Keratinocyte (primary cell): Measurements from ENCODE around the gene CADM2. TPM values are rescaled to one million over a fixed set of nuclear protein-coding genes. Genes with fewer than 3 reads are reported as not detected.

ENCODE experiments used
- DNase-seq: peaks from one replicate; pipeline ENCODE4 v3.0.0-alpha.2; 2011; ENCODE audit warnings: low read depth, missing footprints, low spot score
- FAIRE-seq: peaks from 2 replicates; lab custom pipeline; 2011; peaks lifted over from hg19 to GRCh38; lab: Jason Lieb, UNC
- H2AFZ ChIP-seq: 2 replicates; pipeline ENCODE4 v1.6.0; 2012; ENCODE audit warnings: low read length, control low read depth, inconsistent platforms; ENCODE audit not compliant: control insufficient read depth
- H3K27ac ChIP-seq: 2 replicates; pipeline ENCODE4 v1.5.1; 2011; ENCODE audit warnings: low read length; ENCODE audit not compliant: control insufficient read depth, insufficient read depth
- H3K27me3 ChIP-seq: 3 replicates; pipeline ENCODE4 v1.6.0; 2011; ENCODE audit warnings: low read length; ENCODE audit not compliant: control insufficient read depth, insufficient read depth; ENCODE audit errors: extremely low read depth
- H3K36me3 ChIP-seq, 2 experiments: 2 replicates in 1 of 2; 3 replicates in 1 of 2; pipeline ENCODE4 v1.5.1; 2011; ENCODE audit warnings: low read length in 2 of 2, mild to moderate bottlenecking in 1 of 2; ENCODE audit not compliant: control insufficient read depth in 2 of 2, insufficient read depth in 2 of 2; ENCODE audit errors: extremely low read depth in 1 of 2
- H3K4me1 ChIP-seq: 3 replicates; pipeline ENCODE4 v1.5.1; 2011; ENCODE audit warnings: low read length; ENCODE audit not compliant: control insufficient read depth, insufficient read depth; ENCODE audit errors: extremely low read depth
- H3K4me2 ChIP-seq: 3 replicates; pipeline ENCODE4 v1.6.0; 2011; ENCODE audit warnings: low read depth, low read length; ENCODE audit not compliant: control insufficient read depth, insufficient read depth; ENCODE audit errors: extremely low read depth
- H3K4me3 ChIP-seq, 3 experiments: fragments of 200-600 bp in 1 of 3; sonication (generic) in 1 of 3; 2 replicates in 2 of 3; 3 replicates in 1 of 3; pipeline ENCODE4 v1.5.1; 2011 to 2016; ENCODE audit warnings: low read length in 3 of 3, mild to moderate bottlenecking in 3 of 3, control low read depth in 2 of 3, inconsistent platforms in 1 of 3, low read depth in 1 of 3, mixed read lengths in 1 of 3, mixed run types in 1 of 3, moderate library complexity in 1 of 3; ENCODE audit not compliant: control insufficient read depth in 2 of 3, insufficient read depth in 2 of 3; ENCODE audit errors: extremely low read depth in 1 of 3
- H3K79me2 ChIP-seq: 2 replicates; pipeline ENCODE4 v1.6.0; 2012; ENCODE audit warnings: low read length; ENCODE audit not compliant: control insufficient read depth, insufficient read depth
- H3K9ac ChIP-seq: 3 replicates; pipeline ENCODE4 v1.6.0; 2011; ENCODE audit warnings: low read length; ENCODE audit not compliant: control insufficient read depth, insufficient read depth; ENCODE audit errors: extremely low read depth
- H3K9me1 ChIP-seq: 3 replicates; pipeline ENCODE4 v1.6.0; 2011; ENCODE audit warnings: low read length; ENCODE audit not compliant: control insufficient read depth, insufficient read depth; ENCODE audit errors: extremely low read depth
- H3K9me3 ChIP-seq: 2 replicates; pipeline ENCODE4 v1.5.1; 2012; ENCODE audit warnings: low read depth, low read length; ENCODE audit not compliant: control insufficient read depth
- H4K20me1 ChIP-seq: 3 replicates; pipeline ENCODE4 v1.6.0; 2011; ENCODE audit warnings: low read length; ENCODE audit not compliant: control insufficient read depth, insufficient read depth; ENCODE audit errors: extremely low read depth
- EZH2 ChIP-seq: IDR thresholded peaks from one replicate; pipeline ENCODE4 v1.6.1; 2012; ENCODE audit warnings: inconsistent platforms, mild to moderate bottlenecking, low read length, moderate library complexity
- dilution Hi-C: fragments of 300-500 bp; cut with MboI; formaldehyde crosslinking; loops from one replicate; pipeline ENCODE4 v1.7.0; 2020; ENCODE audit warnings: low sequenced_read_pairs; ENCODE audit not compliant: extremely low pct_ligation_motif_present
- polyA plus RNA-seq, 5 experiments: library from polyadenylated mRNA; depleted of rRNA in 3 of 5; stranded (reverse) in 3 of 5; stranded (forward) in 1 of 5; unstranded in 1 of 5; fragments of >200 nt; gene quantifications; 1 replicate in 1 of 5; 2 replicates in 3 of 5; 3 replicates in 1 of 5; pipeline versions ENCODE4 v1.2.1 to v1.2.3, GENCODE V29; 2011 to 2012; ENCODE audit warnings: missing spikeins in 2 of 5, low read depth in 1 of 5, low replicate concordance in 1 of 5
- TF ChIP-seq, protein P1 (sequence below), 3 experiments: IDR thresholded peaks in 1 of 3; conservative IDR thresholded peaks in 1 of 3; optimal IDR thresholded peaks in 1 of 3; 2 replicates in 2 of 3; 3 replicates in 1 of 3; pipeline versions ENCODE3 to v1.5.1; 2011; ENCODE audit warnings: low read length in 3 of 3, mild to moderate bottlenecking in 3 of 3, moderate library complexity in 2 of 3, control low read depth in 1 of 3, inconsistent platforms in 1 of 3; ENCODE audit not compliant: insufficient read depth in 2 of 3; ENCODE audit errors: extremely low read depth in 1 of 3

The CADM2 gene
- polyA plus RNA-seq, 1 donor (not counting 4 experiments of a cell fraction or from before 2014, with no cell fraction given): not detected

DNA sequence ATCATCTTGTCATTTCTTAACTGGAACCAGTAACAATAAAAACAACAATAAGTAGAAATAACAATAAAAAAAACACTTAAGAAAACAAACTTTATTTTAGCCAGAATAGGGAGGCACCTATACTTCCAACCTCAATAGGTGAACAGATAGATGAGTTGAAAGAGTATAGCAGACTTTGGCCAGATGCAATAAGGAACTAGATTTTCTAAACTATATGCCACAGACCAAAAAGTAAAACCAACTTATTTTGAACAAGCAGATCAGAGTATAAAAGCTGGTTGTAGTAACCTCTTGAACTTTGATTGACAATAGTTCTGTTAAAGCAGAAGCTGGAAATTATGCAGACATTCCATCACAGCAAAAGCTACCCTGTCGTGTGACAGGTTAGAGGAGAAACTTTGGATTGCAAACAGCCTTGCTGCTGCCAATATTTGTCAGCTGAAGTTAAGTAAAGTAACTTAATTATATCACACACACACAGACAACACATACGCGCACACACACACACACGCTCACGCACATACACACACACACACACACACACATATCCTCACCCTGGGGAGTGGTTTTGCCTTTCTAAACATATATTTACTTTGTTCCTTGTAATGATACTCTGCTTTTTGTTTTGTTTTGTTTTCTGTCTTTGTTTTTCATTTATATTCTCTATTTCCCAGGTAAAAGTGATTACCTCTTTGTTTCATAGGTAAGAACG lies 1128.5 kb downstream of the CADM2 start:
- no peaks in the 10 kb centered on the region for H3K9me1 ChIP-seq
- H3K4me3 ChIP-seq: no peak overlapping the region
- no peaks in the 10 kb centered on the region for H3K79me2 ChIP-seq
- H3K4me2 ChIP-seq: no peak overlapping the region
- no peak overlapping the region for H3K27ac ChIP-seq
- dilution Hi-C loops: no loop called here
- DNase-seq: no peak
- no peaks in the 10 kb centered on the region for H3K36me3 ChIP-seq
- no peaks in the 10 kb centered on the region for H3K4me1 ChIP-seq
- H2AFZ ChIP-seq: no peak overlapping the region
- no peaks in the 10 kb centered on the region for H3K27me3 ChIP-seq
- no peak for FAIRE-seq
- no peaks in the 10 kb centered on the region for H4K20me1 ChIP-seq
- no peak for TF ChIP-seq EZH2
- TF ChIP-seq, protein P1, sequence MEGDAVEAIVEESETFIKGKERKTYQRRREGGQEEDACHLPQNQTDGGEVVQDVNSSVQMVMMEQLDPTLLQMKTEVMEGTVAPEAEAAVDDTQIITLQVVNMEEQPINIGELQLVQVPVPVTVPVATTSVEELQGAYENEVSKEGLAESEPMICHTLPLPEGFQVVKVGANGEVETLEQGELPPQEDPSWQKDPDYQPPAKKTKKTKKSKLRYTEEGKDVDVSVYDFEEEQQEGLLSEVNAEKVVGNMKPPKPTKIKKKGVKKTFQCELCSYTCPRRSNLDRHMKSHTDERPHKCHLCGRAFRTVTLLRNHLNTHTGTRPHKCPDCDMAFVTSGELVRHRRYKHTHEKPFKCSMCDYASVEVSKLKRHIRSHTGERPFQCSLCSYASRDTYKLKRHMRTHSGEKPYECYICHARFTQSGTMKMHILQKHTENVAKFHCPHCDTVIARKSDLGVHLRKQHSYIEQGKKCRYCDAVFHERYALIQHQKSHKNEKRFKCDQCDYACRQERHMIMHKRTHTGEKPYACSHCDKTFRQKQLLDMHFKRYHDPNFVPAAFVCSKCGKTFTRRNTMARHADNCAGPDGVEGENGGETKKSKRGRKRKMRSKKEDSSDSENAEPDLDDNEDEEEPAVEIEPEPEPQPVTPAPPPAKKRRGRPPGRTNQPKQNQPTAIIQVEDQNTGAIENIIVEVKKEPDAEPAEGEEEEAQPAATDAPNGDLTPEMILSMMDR (optimal IDR thresholded peaks at IDR 0.05 in 1 of 3, IDR thresholded peaks at IDR 0.05 in 1 of 3, conservative IDR thresholded peaks at IDR 0.05 in 1 of 3; ENCODE audit: extremely low read depth in 1 of 3, insufficient read depth in 2 of 3, low read length in 3 of 3): no peak
- H3K9ac ChIP-seq: no peak overlapping the region
- H3K9me3 ChIP-seq: no peaks in the 10 kb centered on the region

GRCh38 chr3:86104154-86104553 lies 1145.4 kb downstream of the CADM2 start:
- Histone ChIP-seq H2AFZ (no peak overlapping the region), H3K9me3 (no peaks in the 10 kb centered on the region), H3K27ac (no peak overlapping the region), H3K79me2 (no peaks in the 10 kb centered on the region), H3K4me3 (no peak overlapping the region), H3K9me1 (no peaks in the 10 kb centered on the region), H3K4me2 (no peak overlapping the region), H3K27me3 (no peaks in the 10 kb centered on the region), H3K36me3 (no peaks in the 10 kb centered on the region), H4K20me1 (no peaks in the 10 kb centered on the region), H3K9ac (no peak overlapping the region), H3K4me1 (no peaks in the 10 kb centered on the region)
- TF ChIP-seq, protein P1 (optimal IDR thresholded peaks at IDR 0.05 in 1 of 3, IDR thresholded peaks at IDR 0.05 in 1 of 3, conservative IDR thresholded peaks at IDR 0.05 in 1 of 3; ENCODE audit: extremely low read depth in 1 of 3, insufficient read depth in 2 of 3, low read length in 3 of 3): no peak
- no peak for TF ChIP-seq EZH2
- FAIRE-seq: no peak
- no peak for DNase-seq
- dilution Hi-C loops: no loop called here
